Measurements from ENCODE around the gene KRTAP21-1. TPM values are rescaled to one million over a fixed set of nuclear protein-coding genes. Genes with fewer than 3 reads are reported as not detected.

Gene KRTAP21-1
- total RNA-seq, 6 experiments from 2014 or later = not detected

DNA sequence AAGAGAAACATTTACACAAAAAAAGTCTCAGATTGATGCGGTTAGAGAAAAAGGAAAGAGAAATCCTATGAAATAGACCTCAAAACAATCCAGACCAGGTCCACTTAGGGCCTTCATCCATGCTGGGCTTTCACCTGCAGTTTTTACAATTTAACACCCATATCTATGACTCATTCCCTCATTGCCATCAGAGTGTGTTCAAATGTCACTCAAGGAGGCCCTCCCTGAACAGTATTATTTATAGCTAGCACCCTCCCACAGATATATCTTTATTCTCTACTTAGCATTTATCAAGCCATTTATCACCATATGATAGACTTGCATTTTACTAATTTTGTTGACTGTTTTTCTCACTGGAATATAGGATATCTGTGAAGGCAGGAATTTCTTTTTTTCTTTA is 35.8 kb downstream of the KRTAP21-1 start:
- Mint-ChIP-seq H3K36me3 (ENCODE audit: low read depth) (peaks cover 8% of the 10 kb centered on the region; the same call in 1 of the 2 replicates), H3K4me3 (no peak overlapping the region), H3K4me1 (ENCODE audit: low read depth) (no peaks in the 10 kb centered on the region), H3K27ac (no peak overlapping the region), H3K27me3 (ENCODE audit: insufficient read depth) (peaks cover 3% of the 10 kb centered on the region; the same call in 1 of the 2 replicates), H3K9me3 (peaks cover 45% of the 10 kb centered on the region)
- TF ChIP-seq, protein P1, sequence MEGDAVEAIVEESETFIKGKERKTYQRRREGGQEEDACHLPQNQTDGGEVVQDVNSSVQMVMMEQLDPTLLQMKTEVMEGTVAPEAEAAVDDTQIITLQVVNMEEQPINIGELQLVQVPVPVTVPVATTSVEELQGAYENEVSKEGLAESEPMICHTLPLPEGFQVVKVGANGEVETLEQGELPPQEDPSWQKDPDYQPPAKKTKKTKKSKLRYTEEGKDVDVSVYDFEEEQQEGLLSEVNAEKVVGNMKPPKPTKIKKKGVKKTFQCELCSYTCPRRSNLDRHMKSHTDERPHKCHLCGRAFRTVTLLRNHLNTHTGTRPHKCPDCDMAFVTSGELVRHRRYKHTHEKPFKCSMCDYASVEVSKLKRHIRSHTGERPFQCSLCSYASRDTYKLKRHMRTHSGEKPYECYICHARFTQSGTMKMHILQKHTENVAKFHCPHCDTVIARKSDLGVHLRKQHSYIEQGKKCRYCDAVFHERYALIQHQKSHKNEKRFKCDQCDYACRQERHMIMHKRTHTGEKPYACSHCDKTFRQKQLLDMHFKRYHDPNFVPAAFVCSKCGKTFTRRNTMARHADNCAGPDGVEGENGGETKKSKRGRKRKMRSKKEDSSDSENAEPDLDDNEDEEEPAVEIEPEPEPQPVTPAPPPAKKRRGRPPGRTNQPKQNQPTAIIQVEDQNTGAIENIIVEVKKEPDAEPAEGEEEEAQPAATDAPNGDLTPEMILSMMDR (IDR thresholded peaks at IDR 0.05) = no peak
- no peak for DNase-seq

DNA sequence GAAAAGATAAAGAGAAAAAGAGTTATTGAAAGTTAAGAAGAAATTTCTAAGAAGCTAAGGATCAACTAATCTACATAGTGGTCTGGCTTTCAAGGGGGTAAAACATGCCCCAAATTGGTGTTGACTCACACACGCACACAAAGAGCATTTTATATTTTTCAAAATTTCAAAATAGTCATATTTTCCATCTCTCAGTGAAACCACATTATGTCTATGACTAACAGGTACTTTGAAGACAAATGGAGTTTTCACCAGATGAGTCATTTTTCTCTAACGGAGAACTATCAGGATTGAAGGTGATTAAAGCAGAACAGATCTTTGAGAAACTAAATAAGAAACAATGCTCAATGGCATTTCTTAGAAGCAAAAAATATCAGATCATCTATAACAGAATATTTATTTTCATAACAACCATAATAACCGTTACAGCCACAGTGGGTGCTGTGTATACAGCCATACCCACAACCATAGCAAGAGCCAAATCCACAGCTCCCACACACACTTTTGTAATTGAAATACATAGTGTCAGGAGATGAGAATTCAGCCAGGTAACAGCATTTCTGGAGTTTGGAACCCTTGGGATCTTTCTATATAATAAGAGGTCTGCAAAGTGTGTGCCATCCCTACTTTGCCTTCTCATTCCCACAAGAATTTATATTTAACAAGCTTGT is 36.9 kb downstream of the KRTAP21-1 start, which contains the start of gene KRTAP21-3:
TSS of gene KRTAP21-3 (minus strand) at position 539 of the 671 bp plus-strand sequence. CDS start at position 521, 18 bp downstream.
- DNase-seq = no peak
- Mint-ChIP-seq H3K4me1 (ENCODE audit: low read depth) (no peaks in the 10 kb centered on the region), H3K36me3 (ENCODE audit: low read depth) (peaks cover 2% of the 10 kb centered on the region), H3K27ac (no peak within 1 kb of the TSS), H3K27me3 (ENCODE audit: insufficient read depth) (no peaks in the 10 kb centered on the region), H3K9me3 (peaks cover 43% of the 10 kb centered on the region), H3K4me3 (no peak within 1 kb of the TSS)
- TF ChIP-seq, protein P1 (IDR thresholded peaks at IDR 0.05) = no peak

DNA sequence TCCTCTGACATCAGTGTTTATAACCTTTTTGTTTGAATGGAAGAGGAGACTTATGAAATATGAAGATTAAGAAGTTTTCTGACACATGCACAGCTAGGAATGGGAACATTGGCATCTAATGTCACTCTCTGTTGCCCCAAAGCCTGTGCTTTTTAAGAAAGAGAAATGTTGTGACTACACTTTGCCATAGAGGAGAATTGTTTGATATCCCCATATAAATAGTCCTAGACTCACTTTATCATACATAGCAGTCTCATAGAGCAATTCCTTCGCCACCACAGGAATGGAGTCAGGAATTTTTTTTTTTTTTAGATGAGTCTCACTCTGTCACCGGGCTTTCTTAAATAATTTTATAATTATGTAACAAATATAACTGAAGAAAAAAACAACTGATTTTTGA is 38.1 kb downstream of the KRTAP21-1 start:
- no peak for DNase-seq
- no peaks in the 10 kb centered on the region; the same call in 1 of the 2 replicates for H3K36me3 Mint-ChIP-seq (ENCODE audit: low read depth)

DNA sequence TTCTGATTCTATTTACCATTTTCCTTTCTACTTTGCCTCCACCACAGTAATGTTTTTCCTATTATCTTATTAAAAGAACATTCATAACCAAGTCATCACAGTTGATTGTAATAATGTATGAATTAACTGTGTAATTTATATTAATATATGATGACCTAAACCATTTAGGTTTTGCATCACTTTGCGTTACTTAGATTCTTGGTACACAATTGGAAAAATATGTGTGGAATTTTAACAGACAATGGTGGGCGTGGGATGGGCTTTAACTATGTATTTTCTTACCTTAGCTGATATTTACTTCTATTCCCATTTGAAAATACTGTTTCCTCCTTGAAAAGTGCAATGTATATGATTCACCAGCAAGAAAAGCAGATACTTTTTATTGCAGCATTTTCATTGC is 40.3 kb downstream of the KRTAP21-1 start:
- Mint-ChIP-seq H3K36me3 (ENCODE audit: low read depth) (no peaks in the 10 kb centered on the region; the same call in 1 of the 2 replicates), H3K4me3 (no peak overlapping the region), H3K4me1 (ENCODE audit: low read depth) (no peaks in the 10 kb centered on the region), H3K27ac (no peak overlapping the region), H3K27me3 (ENCODE audit: insufficient read depth) (no peaks in the 10 kb centered on the region), H3K9me3 (peaks cover 56% of the 10 kb centered on the region)
- TF ChIP-seq, protein P1 (IDR thresholded peaks at IDR 0.05) = no peak
- no peak for DNase-seq

More for the DNA sequence above, 38.1 kb downstream of the KRTAP21-1 start:
- Mint-ChIP-seq H3K9me3 (peaks cover 45% of the 10 kb centered on the region), H3K27ac (no peak overlapping the region), H3K4me1 (ENCODE audit: low read depth) (no peaks in the 10 kb centered on the region), H3K4me3 (no peak overlapping the region), H3K27me3 (ENCODE audit: insufficient read depth) (no peaks in the 10 kb centered on the region)
- TF ChIP-seq, protein P1 (IDR thresholded peaks at IDR 0.05) = no peak

DNA sequence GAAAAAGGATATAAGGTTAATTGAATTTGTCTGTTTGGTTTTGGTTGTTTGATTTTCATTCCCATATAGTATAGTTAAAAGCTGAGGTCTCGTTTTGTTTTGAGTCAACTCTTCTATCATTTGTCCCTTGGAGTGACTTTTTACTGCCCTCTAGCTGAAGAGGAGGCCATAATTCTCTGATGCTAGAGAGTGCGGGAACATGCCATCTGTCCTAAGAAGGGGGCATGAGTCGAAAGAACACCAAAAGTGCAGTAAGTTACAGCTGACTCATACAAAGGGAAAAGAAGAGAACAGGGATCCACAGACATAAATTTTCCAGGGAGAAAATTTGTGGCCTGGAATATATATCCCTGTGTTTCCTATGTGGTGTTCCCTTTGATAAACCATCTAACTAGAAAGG is 40.8 kb downstream of the KRTAP21-1 start:
- DNase-seq = no peak
- Mint-ChIP-seq H3K9me3 (peaks cover 57% of the 10 kb centered on the region), H3K27ac (no peak overlapping the region), H3K27me3 (ENCODE audit: insufficient read depth) (no peaks in the 10 kb centered on the region), H3K36me3 (ENCODE audit: low read depth) (no peaks in the 10 kb centered on the region; the same call in 1 of the 2 replicates), H3K4me1 (ENCODE audit: low read depth) (no peaks in the 10 kb centered on the region), H3K4me3 (no peak overlapping the region)
- TF ChIP-seq, protein P1 (IDR thresholded peaks at IDR 0.05) = no peak

All from HFFc6 (cell line).